Aorta (tissue), 5 donors: ENCODE results near the gene PIAS1. TPM values are rescaled to one million over a fixed set of nuclear protein-coding genes. Genes with fewer than 3 reads are reported as not detected.
A peak's percentile ranks its signal among the peaks of the same experiment; 100 is the strongest.

Experiments used
- ATAC-seq: fragments of 200-7000 bp; cut with Tn5 transposase; one replicate; pipeline ENCODE4 v1.9.1; 2022; ENCODE audit warnings: moderate library complexity; ENCODE audit not compliant: low FRiP score
- DNase-seq, 2 donors: peaks; one replicate each; pipeline ENCODE4 v3.0.0-alpha.2; 2020
- H3K27ac ChIP-seq, 2 donors: one replicate each; pipeline ENCODE4 v1.5.1; 2013; ENCODE audit warnings: low read length in 2 of 2, mild to moderate bottlenecking in 2 of 2, moderate library complexity in 2 of 2, control low read depth in 1 of 2, inconsistent platforms in 1 of 2, low read depth in 1 of 2
- H3K27me3 ChIP-seq, 2 donors: one replicate each; pipeline ENCODE4 v1.6.1; 2013; ENCODE audit warnings: control low read depth in 1 of 2, low read length in 1 of 2, mild to moderate bottlenecking in 1 of 2, moderate library complexity in 1 of 2; ENCODE audit not compliant: insufficient read depth in 2 of 2, control insufficient read depth in 1 of 2
- H3K36me3 ChIP-seq, 2 donors: one replicate each; pipeline ENCODE4 v1.6.1; 2013; ENCODE audit warnings: control low read depth in 1 of 2, low read length in 1 of 2, mild to moderate bottlenecking in 1 of 2; ENCODE audit not compliant: insufficient read depth in 2 of 2, control insufficient read depth in 1 of 2
- H3K4me1 ChIP-seq, 2 donors: one replicate each; pipeline ENCODE4 v1.6.1; 2013; ENCODE audit warnings: low read length in 2 of 2, control low read depth in 1 of 2, mild to moderate bottlenecking in 1 of 2, moderate library complexity in 1 of 2; ENCODE audit not compliant: insufficient read depth in 2 of 2, control insufficient read depth in 1 of 2
- H3K4me3 ChIP-seq, 2 donors: one replicate each; pipeline ENCODE4 v1.5.1; 2013; ENCODE audit warnings: low read length in 2 of 2, control low read depth in 1 of 2, mild to moderate bottlenecking in 1 of 2
- H3K9me3 ChIP-seq: one replicate; pipeline ENCODE4 v1.6.1; 2013; ENCODE audit warnings: mild to moderate bottlenecking, low read length; ENCODE audit not compliant: control insufficient read depth
- WGBS, 2 donors: extraction: QIAGEN DNeasy Blood & Tissue Kit; methylation state at CpG; one replicate each; pipeline ENCODE4 v1.1.7; 2013; 5-methylcytosine and 5-hydroxymethylcytosine counted together
- intact Hi-C, 2 donors: fragments of 100-400 bp; cut with DNase I; formaldehyde crosslinking; loops; one replicate each; pipeline versions ENCODE4 v1.14.2 to v1.15.0; 2022
- polyA plus RNA-seq, 2 donors: library from polyadenylated mRNA; stranded (reverse); fragments of 200-250 nt; gene quantifications; one replicate each; pipeline ENCODE4 v1.2.3, GENCODE V29; 2013
- total RNA-seq, 2 donors: library from RNA; stranded (reverse); fragmentation: NEBNext Ultra II Directional; extraction: Animal tissue kit (Norgen Biotek cat#: 25700); gene quantifications; one replicate each; pipeline ENCODE4 v1.2.1, GENCODE V29; 2021
- donor health status: healthy with polysubstance abuse.
- donor health status: Bipolar disorder and iron deficiency.
- donor health status: DM: no; HTN: no; CAD: no.
- donor health status: DM: no; HTN: no; CAD: no.
- donor health status: DM: yes; HTN: yes; CAD: no.

The PIAS1 gene
- total and polyA plus RNA-seq, 4 donors, result 7.0 to 62.9 (median 28.5) TPM

DNA sequence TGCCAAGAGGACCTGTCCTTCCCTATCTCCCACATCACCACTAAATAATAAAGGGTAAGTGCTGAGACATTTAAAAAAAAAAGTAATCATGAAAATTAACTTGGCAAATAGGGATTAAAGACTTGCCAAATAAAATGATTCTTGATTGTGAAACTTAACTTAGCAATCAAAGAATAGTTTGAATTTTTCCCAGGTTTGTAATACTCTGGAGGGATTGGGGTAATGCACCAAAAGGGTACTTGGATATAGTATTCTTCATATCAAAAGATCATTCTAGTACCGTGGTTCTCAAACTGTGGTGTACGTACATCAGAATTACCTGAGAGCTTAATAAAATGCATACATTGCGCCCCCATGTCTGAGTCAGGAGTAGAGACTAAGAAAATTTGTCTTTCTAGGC lies 122.5 kb downstream of the PIAS1 start:
- DNase-seq (no peak), ATAC-seq (no peak)
- Histone ChIP-seq H3K4me3 (no peak overlapping the region), H3K9me3 (no peaks in the 10 kb centered on the region), H3K4me1 (peaks cover 0 to 3% of the 10 kb centered on the region in 2 donors), H3K36me3 (peaks cover 0 to 2% of the 10 kb centered on the region in 2 donors), H3K27ac (peak overlapping the region in 1 of 2 donors; percentile 17), H3K27me3 (no peaks in the 10 kb centered on the region)
- 52 to 54% methylated on average over 3 of the region's 3 CpGs for WGBS, 2 donors
- intact Hi-C loops, result no loop called here

DNA sequence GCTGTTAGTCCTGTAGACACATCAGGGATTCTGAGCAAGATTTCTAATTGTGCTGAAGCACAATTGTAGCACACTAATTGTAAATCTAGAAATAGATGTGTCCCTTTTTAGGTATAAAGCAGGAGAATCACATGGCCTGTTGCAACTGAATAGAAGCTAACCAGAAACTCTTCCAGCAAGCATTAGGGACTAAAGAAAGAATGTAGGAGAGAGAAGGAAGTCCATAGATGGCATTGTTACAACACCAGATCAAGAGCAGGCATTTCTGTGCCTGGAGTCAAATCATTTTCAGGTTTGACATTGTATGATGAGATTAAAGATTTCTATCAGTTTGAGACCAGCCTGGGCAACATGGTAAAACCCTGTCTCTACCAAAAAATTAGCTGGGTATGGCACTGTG lies 123.6 kb downstream of the PIAS1 start:
- H3K36me3 ChIP-seq, result peaks cover under 1 to 4% of the 10 kb centered on the region in 2 donors
- intact Hi-C loops, result no loop called here
- H3K4me1 ChIP-seq, result peaks cover 0 to 3% of the 10 kb centered on the region in 2 donors

DNA sequence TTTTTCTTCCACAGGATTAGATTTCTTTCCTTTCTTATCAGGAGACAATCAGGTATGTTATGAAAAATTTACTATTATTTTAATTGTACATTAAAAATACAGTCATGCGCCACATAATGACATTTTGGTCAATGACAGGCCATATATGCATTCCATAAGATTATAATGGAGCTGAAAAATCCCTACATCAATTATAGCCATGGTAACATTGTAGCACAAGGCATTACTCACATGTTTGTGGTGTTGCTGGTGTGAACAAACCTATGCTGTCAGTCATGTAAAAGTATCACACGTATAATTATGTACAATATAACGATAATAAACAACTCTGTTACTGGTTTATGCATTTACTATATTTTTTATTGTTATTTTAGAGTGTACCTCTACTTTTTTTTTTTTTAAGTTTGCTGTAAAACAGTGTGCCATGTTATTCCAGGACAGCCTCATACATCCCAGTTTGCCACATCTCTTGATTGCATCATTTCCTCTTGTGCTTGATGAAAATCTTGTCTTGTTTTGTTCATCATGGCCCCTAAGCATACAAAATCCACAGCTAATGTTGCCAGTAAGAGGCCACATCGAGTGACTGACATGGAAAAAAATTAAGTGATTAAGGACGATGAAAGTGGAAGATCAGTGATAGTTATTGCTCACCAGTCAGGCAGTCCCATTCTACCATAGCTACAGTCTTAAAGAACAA lies 129.7 kb downstream of the PIAS1 start:
- H3K27me3 ChIP-seq, result no peaks in the 10 kb centered on the region
- H3K36me3 ChIP-seq, result peaks cover 8% of the 10 kb centered on the region in 2 donors
- intact Hi-C loops, result no loop called here
- H3K4me1 ChIP-seq, result peaks cover 0 to 4% of the 10 kb centered on the region in 2 donors
- no peak overlapping the region for H3K27ac ChIP-seq
- H3K9me3 ChIP-seq, result no peaks in the 10 kb centered on the region
- 93 to 94% methylated on average over 5 of the region's 5 CpGs for WGBS, 2 donors
- ATAC-seq (no peak), DNase-seq (no peak)
- no peak overlapping the region for H3K4me3 ChIP-seq

More for the DNA sequence above, 123.6 kb downstream of the PIAS1 start:
- no peaks in the 10 kb centered on the region for H3K9me3 ChIP-seq
- ATAC-seq (no peak), DNase-seq (no peak)
- H3K27ac ChIP-seq, result peak overlapping the region in 1 of 2 donors; percentile 36
- no peaks in the 10 kb centered on the region for H3K27me3 ChIP-seq
- H3K4me3 ChIP-seq, result no peak overlapping the region

DNA sequence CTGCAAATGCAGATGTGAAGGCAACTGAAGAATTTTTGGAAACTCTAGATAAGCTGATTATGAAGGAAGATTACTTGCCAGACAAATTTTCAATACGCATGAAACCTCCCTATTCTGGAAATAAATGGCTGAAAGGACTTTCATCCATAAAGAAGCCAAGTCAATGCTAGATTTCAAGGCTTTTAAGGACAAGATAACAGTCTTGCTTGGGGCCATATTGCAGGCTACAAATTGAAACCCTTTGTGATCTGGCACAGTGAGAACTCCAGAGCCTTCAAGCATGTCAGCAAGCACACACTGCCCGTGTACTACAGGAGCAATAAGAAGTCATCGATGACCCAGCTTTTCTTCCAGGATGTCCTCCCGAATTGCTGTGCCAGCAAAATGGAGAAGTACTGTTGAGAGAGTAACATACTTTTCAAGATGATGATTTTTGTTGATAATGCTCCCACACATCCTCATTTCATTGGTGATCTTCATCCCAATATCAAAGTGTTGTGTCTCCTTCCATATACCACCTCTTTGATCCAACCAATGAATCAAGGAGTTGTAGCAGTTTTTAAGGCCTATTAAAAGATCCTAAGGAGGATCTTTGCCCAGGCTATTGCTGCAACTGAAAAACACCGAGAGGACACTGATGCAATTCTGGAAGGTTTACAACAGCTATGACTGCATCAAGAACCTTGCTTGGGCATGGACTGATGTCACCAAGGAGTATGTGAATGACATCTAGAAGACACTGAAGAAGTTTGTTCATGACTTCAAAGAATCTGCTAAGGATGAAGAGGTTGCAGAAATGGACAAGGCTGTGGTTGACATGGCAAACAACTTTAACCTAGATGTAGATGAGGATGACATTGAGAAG lies 130.7 kb downstream of the PIAS1 start:
- Histone ChIP-seq H3K4me3 (no peak overlapping the region), H3K36me3 (peaks cover 8% of the 10 kb centered on the region in 2 donors), H3K27ac (peak overlapping the region in 1 of 2 donors; percentile 19), H3K27me3 (no peaks in the 10 kb centered on the region), H3K9me3 (no peaks in the 10 kb centered on the region), H3K4me1 (peaks cover 0 to 4% of the 10 kb centered on the region in 2 donors)
- ATAC-seq (no peak), DNase-seq (no peak)
- intact Hi-C loops, result no loop called here
- WGBS, 2 donors, result 94 to 97% methylated on average over 5 of the region's 5 CpGs

DNA sequence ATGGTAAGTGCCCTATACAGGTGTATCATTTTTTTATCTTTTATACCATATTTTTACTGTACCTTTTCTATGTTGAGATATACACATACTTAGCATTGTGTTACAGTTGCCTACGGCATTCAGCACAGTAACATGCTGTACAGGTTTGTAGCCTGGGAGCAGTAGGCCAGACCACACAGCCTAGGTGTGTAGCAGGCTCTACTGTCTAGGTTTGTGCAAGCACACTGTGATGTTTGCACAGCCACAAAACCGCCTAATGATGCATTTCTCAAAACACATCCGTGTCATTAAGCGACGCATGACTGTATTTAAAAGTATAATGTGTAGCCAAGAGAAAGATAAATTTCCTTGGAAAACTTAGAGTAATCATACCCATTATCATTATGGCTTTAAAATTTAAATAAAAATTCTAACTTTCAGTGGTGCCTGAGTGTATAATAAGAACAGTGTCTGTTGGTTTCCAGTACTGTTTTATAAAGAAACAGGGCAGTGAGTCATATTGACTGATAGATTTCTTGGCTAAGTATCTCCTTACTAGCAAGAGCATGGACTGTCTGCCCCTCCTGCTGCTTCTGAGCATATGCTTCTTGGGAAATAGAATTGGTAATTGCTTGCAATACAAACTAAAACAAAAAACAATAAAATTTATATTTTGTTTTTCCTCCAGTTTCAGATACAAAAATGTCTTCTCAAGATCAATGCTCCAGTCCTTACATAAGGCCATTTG lies 132.7 kb downstream of the PIAS1 start:
- Histone ChIP-seq H3K4me1 (peaks cover 0 to 4% of the 10 kb centered on the region in 2 donors), H3K27me3 (no peaks in the 10 kb centered on the region), H3K27ac (peak overlapping the region in 1 of 2 donors; percentile 63), H3K4me3 (no peak overlapping the region), H3K9me3 (no peaks in the 10 kb centered on the region), H3K36me3 (peaks cover 5 to 8% of the 10 kb centered on the region in 2 donors)
- intact Hi-C loops, result no loop called here
- peak; percentile 79 for ATAC-seq
- no peak for DNase-seq
- WGBS, 2 donors, result 59 to 78% methylated on average over 5 of the region's 5 CpGs

DNA sequence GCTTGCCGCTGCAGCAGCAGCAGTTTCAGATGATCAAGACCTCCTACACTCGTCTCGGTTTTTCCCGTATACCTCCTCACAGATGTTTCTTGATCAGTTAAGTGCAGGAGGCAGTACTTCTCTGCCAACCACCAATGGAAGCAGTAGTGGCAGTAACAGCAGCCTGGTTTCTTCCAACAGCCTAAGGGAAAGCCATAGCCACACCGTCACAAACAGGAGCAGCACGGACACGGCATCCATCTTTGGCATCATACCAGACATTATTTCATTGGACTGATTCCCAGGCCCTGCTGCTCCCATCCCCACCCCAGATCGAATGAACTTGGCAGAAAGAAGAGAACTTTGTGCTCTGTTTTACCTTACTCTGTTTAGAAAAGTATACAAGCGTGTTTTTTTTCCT lies 133.4 kb downstream of the PIAS1 start:
- ATAC-seq, result peak; percentile 76
- no peaks in the 10 kb centered on the region for H3K27me3 ChIP-seq
- intact Hi-C loops, result no loop called here
- no peak overlapping the region for H3K4me3 ChIP-seq
- peaks cover 4 to 8% of the 10 kb centered on the region in 2 donors for H3K36me3 ChIP-seq
- peaks cover 0 to 4% of the 10 kb centered on the region in 2 donors for H3K4me1 ChIP-seq
- no peaks in the 10 kb centered on the region for H3K9me3 ChIP-seq
- H3K27ac ChIP-seq, result peak overlapping the region in 1 of 2 donors; percentile 22
- WGBS, 2 donors, result 21 to 24% methylated on average over 9 of the region's 9 CpGs
- no peak for DNase-seq

DNA sequence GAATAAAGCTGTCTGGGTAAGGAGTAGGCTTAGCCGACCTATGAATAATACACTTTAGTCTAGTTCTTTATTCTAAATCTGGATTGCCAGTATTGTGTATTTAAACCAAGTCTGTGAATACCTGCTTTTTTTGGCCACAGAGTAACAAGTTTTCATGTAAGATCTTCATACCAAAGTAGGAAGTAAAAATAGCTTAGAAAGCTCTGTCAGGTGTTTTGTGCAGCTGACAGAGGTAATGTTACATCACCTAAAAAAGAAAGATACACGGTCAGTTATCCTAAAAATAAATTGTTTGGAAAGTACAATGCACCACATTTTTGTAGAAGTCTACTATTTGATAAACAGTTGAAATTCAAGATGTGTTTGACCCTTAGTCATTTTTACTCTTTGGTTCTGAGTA lies 134.5 kb downstream of the PIAS1 start:
- ATAC-seq, result no peak
- DNase-seq, result no peak
- intact Hi-C loops, result no loop called here
- Histone ChIP-seq H3K36me3 (peaks cover 3 to 4% of the 10 kb centered on the region in 2 donors), H3K4me3 (no peak overlapping the region), H3K27ac (no peak overlapping the region), H3K9me3 (no peaks in the 10 kb centered on the region), H3K4me1 (peaks cover 0 to 4% of the 10 kb centered on the region in 2 donors), H3K27me3 (no peaks in the 10 kb centered on the region)
- WGBS, 2 donors, result 5 to 13% methylated on average over 2 of the region's 2 CpGs

DNA sequence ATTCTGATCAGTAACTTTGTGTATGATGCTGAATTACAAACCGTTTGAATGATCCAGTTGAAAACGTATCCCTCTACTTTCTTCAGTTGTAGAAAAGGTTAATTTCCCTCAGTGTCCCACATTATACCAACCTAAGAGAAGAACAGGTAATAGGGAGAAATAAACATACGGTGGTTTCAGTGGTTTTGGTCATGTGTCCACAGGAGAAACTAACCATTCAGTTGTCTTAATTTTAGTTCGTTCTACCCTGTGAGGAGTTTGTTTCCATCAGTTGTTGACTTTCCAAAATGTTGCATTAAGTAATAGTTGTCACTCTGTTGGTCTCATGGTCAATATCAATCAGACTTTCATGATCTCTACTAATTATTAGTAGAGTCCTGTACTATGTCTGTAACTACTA lies 135.9 kb downstream of the PIAS1 start:
- DNase-seq (no peak), ATAC-seq (no peak)
- Histone ChIP-seq H3K4me1 (peaks cover 0 to 4% of the 10 kb centered on the region in 2 donors), H3K27ac (no peak overlapping the region), H3K27me3 (no peaks in the 10 kb centered on the region), H3K36me3 (peaks cover 0 to 1% of the 10 kb centered on the region in 2 donors), H3K9me3 (no peaks in the 10 kb centered on the region), H3K4me3 (no peak overlapping the region)
- intact Hi-C loops, result no loop called here
- 92 to 97% methylated on average over 4 of the region's 4 CpGs for WGBS, 2 donors
